Gastrocnemius medialis (tissue), 4 donors: Measurements from ENCODE around the gene CSNK2A1.

Experiments used
- POLR2A ChIP-seq, 2 donors: fragments of 450-650 bp; IDR thresholded peaks; one replicate each; pipeline ENCODE4 v1.6.1; 2017; ENCODE audit warnings: antibody characterized with exemption in 2 of 2, mild to moderate bottlenecking in 2 of 2, moderate library complexity in 2 of 2
- TF ChIP-seq, protein P1 (sequence below), 5 experiments: fragments of 450-650 bp in 3 of 5; fragments of 200-600 bp in 2 of 5; sonication (generic) in 2 of 5; IDR thresholded peaks in 4 of 5; conservative IDR thresholded peaks in 1 of 5; 1 replicate in 4 of 5; 2 replicates in 1 of 5; pipeline ENCODE4 v1.5.1; 2016 to 2019; ENCODE audit warnings: antibody characterized with exemption in 5 of 5, mild to moderate bottlenecking in 3 of 5, moderate library complexity in 3 of 5

DNA sequence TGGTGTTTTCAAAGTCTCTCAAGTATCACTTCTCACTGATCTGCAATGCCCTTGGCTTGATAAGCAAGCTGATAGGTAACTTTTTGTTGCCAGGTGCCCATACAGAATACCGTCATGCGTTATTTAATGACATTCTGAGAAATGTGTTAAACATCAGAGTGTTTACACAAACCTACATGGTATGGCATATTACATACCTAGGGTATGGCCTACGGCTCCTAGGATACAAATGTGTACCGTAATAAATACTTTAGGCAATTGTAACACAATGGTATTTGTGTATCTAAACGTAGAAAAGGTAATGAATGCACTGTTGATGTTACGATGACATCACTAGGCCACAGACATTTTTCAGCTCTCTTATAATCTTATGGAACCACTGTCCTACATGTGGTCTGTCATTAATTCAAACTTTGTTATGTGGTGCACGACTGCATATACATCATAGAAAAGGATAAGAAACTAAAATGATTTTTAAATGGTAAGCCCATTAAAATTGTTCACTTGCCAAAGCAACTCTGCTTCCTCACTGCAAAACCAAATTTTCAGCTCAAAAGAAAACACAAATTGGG is 35.7 kb downstream of the CSNK2A1 start:
- TF ChIP-seq, protein P1, sequence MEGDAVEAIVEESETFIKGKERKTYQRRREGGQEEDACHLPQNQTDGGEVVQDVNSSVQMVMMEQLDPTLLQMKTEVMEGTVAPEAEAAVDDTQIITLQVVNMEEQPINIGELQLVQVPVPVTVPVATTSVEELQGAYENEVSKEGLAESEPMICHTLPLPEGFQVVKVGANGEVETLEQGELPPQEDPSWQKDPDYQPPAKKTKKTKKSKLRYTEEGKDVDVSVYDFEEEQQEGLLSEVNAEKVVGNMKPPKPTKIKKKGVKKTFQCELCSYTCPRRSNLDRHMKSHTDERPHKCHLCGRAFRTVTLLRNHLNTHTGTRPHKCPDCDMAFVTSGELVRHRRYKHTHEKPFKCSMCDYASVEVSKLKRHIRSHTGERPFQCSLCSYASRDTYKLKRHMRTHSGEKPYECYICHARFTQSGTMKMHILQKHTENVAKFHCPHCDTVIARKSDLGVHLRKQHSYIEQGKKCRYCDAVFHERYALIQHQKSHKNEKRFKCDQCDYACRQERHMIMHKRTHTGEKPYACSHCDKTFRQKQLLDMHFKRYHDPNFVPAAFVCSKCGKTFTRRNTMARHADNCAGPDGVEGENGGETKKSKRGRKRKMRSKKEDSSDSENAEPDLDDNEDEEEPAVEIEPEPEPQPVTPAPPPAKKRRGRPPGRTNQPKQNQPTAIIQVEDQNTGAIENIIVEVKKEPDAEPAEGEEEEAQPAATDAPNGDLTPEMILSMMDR (IDR thresholded peaks at IDR 0.05 in 4 of 5, conservative IDR thresholded peaks at IDR 0.05 in 1 of 5) = no peak
- TF ChIP-seq POLR2A (IDR thresholded peaks at IDR 0.05) = no peak
